Activated CD4-positive, alpha-beta T cell treated with anti-CD3 and anti-CD28 coated beads, Interleukin-2, Interleukin-6, amounts not matched to agents 100 ng/mL and 50 ng/mL, durations not matched to agents 16 hours and 8 hours (primary cell): Measurements from ENCODE around the gene VWA7.

Source experiments
- DNase-seq: peaks from one replicate; pipeline ENCODE4 v3.0.0-alpha.2; 2020

VWA7 gene

GRCh38 chr6:31728767-31729514, 48.2 kb downstream of the VWA7 start, which contains the start of gene DDAH2:
Gene DDAH2, minus strand, starts transcription at chr6:31729299. Its CDS starts 138 bp downstream, at chr6:31729161.
- no peak for DNase-seq

GRCh38 chr6:31727717-31728671, 49.1 kb downstream of the VWA7 start:
- no peak for DNase-seq

GRCh38 chr6:31727034-31727716, 50.0 kb downstream of the VWA7 start:
- DNase-seq, result no peak

GRCh38 chr6:31725502-31726350, 51.4 kb downstream of the VWA7 start:
- no peak for DNase-seq

GRCh38 chr6:31723980-31724691, 53.0 kb downstream of the VWA7 start:
- DNase-seq, result no peak

GRCh38 chr6:31723245-31723979, 53.7 kb downstream of the VWA7 start, which contains the start of gene MPIG6B:
Gene MPIG6B, plus strand, starts transcription at chr6:31723373. Its CDS starts 11 bp downstream, at chr6:31723384.
- DNase-seq, result no peak

GRCh38 chr6:31722173-31722572, 55.0 kb downstream of the VWA7 start:
- DNase-seq, result no peak

GRCh38 chr6:31721351-31722020, 55.6 kb downstream of the VWA7 start, which contains the start of gene LY6G6C:
Gene LY6G6C, minus strand, starts transcription at chr6:31721746. Its CDS starts 67 bp downstream, at chr6:31721679.
- DNase-seq, result no peak

- DNase-seq, result no peak
Observed at GRCh38 chr6:31720196-31720770, 56.8 kb downstream of the VWA7 start.

GRCh38 chr6:31719001-31719400, 58.1 kb downstream of the VWA7 start:
- DNase-seq, result no peak

GRCh38 chr6:31718265-31718664, 58.9 kb downstream of the VWA7 start:
- no peak for DNase-seq

- DNase-seq, result no peak
Observed at GRCh38 chr6:31717499-31718222, 59.5 kb downstream of the VWA7 start.
